SK-N-SH treated with all-trans-retinoic acid at 6 μM for 48 hours (cell line): Measurements from ENCODE around the gene ATP5IF1.

Experiments
- ATAC-seq: fragments of 200-7000 bp; cut with Tn5 transposase; 3 replicates; pipeline ENCODE4 v1.9.1; 2020; ENCODE audit warnings: mild to moderate bottlenecking, moderate library complexity
- ARNTL ChIP-seq: fragments of 450-650 bp; formaldehyde crosslinking; IDR thresholded peaks from 2 replicates; pipeline ENCODE4 v1.5.0; 2020; ENCODE audit warnings: low read depth, mild to moderate bottlenecking, moderate library complexity, borderline replicate concordance
- BACH2 ChIP-seq: fragments of 250-450 bp; sonication (Bioruptor Pico); IDR thresholded peaks from 2 replicates; pipeline ENCODE4 v1.9.0; 2021; ENCODE audit warnings: mild to moderate bottlenecking, borderline replicate concordance
- ESRRG ChIP-seq: fragments of 250-450 bp; sonication (Bioruptor Pico); IDR thresholded peaks from 2 replicates; pipeline ENCODE4 v1.6.1; 2021; ENCODE audit warnings: mild to moderate bottlenecking
- GLIS3 ChIP-seq: fragments of 250-450 bp; sonication (Bioruptor Pico); IDR thresholded peaks from 2 replicates; pipeline ENCODE4 v1.5.0; 2020; ENCODE audit warnings: mild to moderate bottlenecking, moderate library complexity
- ISL1 ChIP-seq: fragments of 250-450 bp; sonication (Bioruptor Pico); IDR thresholded peaks from 2 replicates; pipeline ENCODE4 v2.1.2; 2022; ENCODE audit warnings: mild to moderate bottlenecking, moderate library complexity
- OSR1 ChIP-seq: fragments of 250-450 bp; sonication (Bioruptor Pico); IDR thresholded peaks from 2 replicates; pipeline ENCODE4 v1.8.0; 2022; ENCODE audit warnings: moderate library complexity, mild to moderate bottlenecking, inconsistent platforms
- PPARA ChIP-seq: fragments of 250-450 bp; sonication (Bioruptor Pico); IDR thresholded peaks from 2 replicates; pipeline ENCODE4 v1.5.0; 2020; ENCODE audit warnings: mild to moderate bottlenecking, borderline replicate concordance
- RARB ChIP-seq: fragments of 250-450 bp; sonication (Bioruptor Pico); IDR thresholded peaks from 2 replicates; pipeline ENCODE4 v1.8.0; 2021; ENCODE audit warnings: mild to moderate bottlenecking, moderate library complexity
- SNAI2 ChIP-seq: fragments of 250-450 bp; sonication (Bioruptor Pico); IDR thresholded peaks from 2 replicates; pipeline ENCODE4 v1.5.0; 2020; ENCODE audit warnings: mild to moderate bottlenecking, moderate library complexity
- TCF4 ChIP-seq: fragments of 250-450 bp; sonication (Bioruptor Pico); IDR thresholded peaks from 2 replicates; pipeline ENCODE4 v1.8.0; 2021; ENCODE audit warnings: mild to moderate bottlenecking, moderate library complexity, borderline replicate concordance
- TOX ChIP-seq: fragments of 250-450 bp; sonication (Bioruptor Pico); IDR thresholded peaks from 2 replicates; pipeline ENCODE4 v1.8.0; 2021; ENCODE audit warnings: mild to moderate bottlenecking, moderate library complexity, borderline replicate concordance
- ZC3H10 ChIP-seq: fragments of 250-450 bp; sonication (Bioruptor Pico); IDR thresholded peaks from 2 replicates; pipeline ENCODE4 v1.5.1; 2021; ENCODE audit warnings: mild to moderate bottlenecking, moderate library complexity
- ZFP3 ChIP-seq: fragments of 250-450 bp; sonication (Bioruptor Pico); IDR thresholded peaks from 2 replicates; pipeline ENCODE4 v1.5.0; 2020; ENCODE audit warnings: mild to moderate bottlenecking, moderate library complexity
- ZFP30 ChIP-seq: fragments of 450-650 bp; formaldehyde crosslinking; IDR thresholded peaks from 2 replicates; pipeline ENCODE4 v1.5.0; 2022; ENCODE audit warnings: mild to moderate bottlenecking, moderate library complexity
- ZNF8 ChIP-seq: fragments of 450-650 bp; formaldehyde crosslinking; IDR thresholded peaks from 2 replicates; pipeline ENCODE4 v1.5.0; 2020; ENCODE audit warnings: mild to moderate bottlenecking, moderate library complexity
- TF ChIP-seq, protein P1 (sequence below): fragments of 250-450 bp; sonication (Bioruptor Pico); IDR thresholded peaks from 2 replicates; pipeline ENCODE4 v1.5.1; 2020; ENCODE audit warnings: low read depth, mild to moderate bottlenecking, moderate library complexity
- TF ChIP-seq, protein P2 (sequence below): fragments of 250-450 bp; sonication (Bioruptor Pico); IDR thresholded peaks from 2 replicates; pipeline ENCODE4 v1.5.1; 2021; ENCODE audit warnings: mild to moderate bottlenecking, moderate library complexity
- TF ChIP-seq, protein P3 (sequence below): fragments of 250-450 bp; sonication (Bioruptor Pico); IDR thresholded peaks from 2 replicates; pipeline ENCODE4 v1.8.0; 2021; ENCODE audit warnings: low read depth, mild to moderate bottlenecking, moderate library complexity, borderline replicate concordance
- TF ChIP-seq, protein P4 (sequence below): fragments of 250-450 bp; sonication (Bioruptor Pico); IDR thresholded peaks from 2 replicates; pipeline ENCODE4 v1.8.0; 2020; ENCODE audit warnings: mild to moderate bottlenecking, moderate library complexity, borderline replicate concordance

The ATP5IF1 gene

GRCh38 chr1:28197682-28198415 is 38.1 kb upstream of the ATP5IF1 start:
- no peak for ATAC-seq
- TF ChIP-seq TOX (CRISPR knock-in tag) (no peak), GLIS3 (CRISPR knock-in tag) (no peak)

GRCh38 chr1:28199328-28200233 is 36.3 kb upstream of the ATP5IF1 start:
- TF ChIP-seq, protein P1, sequence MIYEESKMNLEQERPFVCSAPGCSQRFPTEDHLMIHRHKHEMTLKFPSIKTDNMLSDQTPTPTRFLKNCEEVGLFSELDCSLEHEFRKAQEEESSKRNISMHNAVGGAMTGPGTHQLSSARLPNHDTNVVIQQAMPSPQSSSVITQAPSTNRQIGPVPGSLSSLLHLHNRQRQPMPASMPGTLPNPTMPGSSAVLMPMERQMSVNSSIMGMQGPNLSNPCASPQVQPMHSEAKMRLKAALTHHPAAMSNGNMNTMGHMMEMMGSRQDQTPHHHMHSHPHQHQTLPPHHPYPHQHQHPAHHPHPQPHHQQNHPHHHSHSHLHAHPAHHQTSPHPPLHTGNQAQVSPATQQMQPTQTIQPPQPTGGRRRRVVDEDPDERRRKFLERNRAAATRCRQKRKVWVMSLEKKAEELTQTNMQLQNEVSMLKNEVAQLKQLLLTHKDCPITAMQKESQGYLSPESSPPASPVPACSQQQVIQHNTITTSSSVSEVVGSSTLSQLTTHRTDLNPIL (CRISPR knock-in tag), result no peak
- TF ChIP-seq ISL1 (CRISPR knock-in tag) (no peak), ZC3H10 (CRISPR knock-in tag) (no peak), OSR1 (no peak), ARNTL (CRISPR knock-in tag) (no peak), GLIS3 (CRISPR knock-in tag) (no peak), ZNF8 (CRISPR knock-in tag) (no peak), SNAI2 (CRISPR knock-in tag) (no peak), PPARA (no peak), ESRRG (CRISPR knock-in tag) (no peak), BACH2 (CRISPR knock-in tag) (no peak), RARB (no peak), TCF4 (CRISPR knock-in tag) (no peak), ZFP30 (no peak), TOX (CRISPR knock-in tag) (no peak)
- TF ChIP-seq, protein P2, sequence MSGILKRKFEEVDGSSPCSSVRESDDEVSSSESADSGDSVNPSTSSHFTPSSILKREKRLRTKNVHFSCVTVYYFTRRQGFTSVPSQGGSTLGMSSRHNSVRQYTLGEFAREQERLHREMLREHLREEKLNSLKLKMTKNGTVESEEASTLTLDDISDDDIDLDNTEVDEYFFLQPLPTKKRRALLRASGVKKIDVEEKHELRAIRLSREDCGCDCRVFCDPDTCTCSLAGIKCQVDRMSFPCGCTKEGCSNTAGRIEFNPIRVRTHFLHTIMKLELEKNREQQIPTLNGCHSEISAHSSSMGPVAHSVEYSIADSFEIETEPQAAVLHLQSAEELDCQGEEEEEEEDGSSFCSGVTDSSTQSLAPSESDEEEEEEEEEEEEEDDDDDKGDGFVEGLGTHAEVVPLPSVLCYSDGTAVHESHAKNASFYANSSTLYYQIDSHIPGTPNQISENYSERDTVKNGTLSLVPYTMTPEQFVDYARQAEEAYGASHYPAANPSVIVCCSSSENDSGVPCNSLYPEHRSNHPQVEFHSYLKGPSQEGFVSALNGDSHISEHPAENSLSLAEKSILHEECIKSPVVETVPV (CRISPR knock-in tag), result no peak
- TF ChIP-seq, protein P3, sequence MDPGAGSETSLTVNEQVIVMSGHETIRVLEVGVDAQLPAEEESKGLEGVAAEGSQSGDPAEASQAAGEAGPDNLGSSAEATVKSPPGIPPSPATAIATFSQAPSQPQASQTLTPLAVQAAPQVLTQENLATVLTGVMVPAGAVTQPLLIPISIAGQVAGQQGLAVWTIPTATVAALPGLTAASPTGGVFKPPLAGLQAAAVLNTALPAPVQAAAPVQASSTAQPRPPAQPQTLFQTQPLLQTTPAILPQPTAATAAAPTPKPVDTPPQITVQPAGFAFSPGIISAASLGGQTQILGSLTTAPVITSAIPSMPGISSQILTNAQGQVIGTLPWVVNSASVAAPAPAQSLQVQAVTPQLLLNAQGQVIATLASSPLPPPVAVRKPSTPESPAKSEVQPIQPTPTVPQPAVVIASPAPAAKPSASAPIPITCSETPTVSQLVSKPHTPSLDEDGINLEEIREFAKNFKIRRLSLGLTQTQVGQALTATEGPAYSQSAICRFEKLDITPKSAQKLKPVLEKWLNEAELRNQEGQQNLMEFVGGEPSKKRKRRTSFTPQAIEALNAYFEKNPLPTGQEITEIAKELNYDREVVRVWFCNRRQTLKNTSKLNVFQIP (CRISPR knock-in tag), result no peak
- TF ChIP-seq, all 23 proteins: peak for 0

GRCh38 chr1:28200234-28200873 is 35.6 kb upstream of the ATP5IF1 start:
- no peak for ATAC-seq
- TF ChIP-seq, protein P1 (CRISPR knock-in tag), result no peak
- TF ChIP-seq ZFP3 (CRISPR knock-in tag) (no peak), GLIS3 (CRISPR knock-in tag) (no peak), TOX (CRISPR knock-in tag) (no peak), ZFP30 (no peak), SNAI2 (CRISPR knock-in tag) (no peak)
- TF ChIP-seq, protein P4, sequence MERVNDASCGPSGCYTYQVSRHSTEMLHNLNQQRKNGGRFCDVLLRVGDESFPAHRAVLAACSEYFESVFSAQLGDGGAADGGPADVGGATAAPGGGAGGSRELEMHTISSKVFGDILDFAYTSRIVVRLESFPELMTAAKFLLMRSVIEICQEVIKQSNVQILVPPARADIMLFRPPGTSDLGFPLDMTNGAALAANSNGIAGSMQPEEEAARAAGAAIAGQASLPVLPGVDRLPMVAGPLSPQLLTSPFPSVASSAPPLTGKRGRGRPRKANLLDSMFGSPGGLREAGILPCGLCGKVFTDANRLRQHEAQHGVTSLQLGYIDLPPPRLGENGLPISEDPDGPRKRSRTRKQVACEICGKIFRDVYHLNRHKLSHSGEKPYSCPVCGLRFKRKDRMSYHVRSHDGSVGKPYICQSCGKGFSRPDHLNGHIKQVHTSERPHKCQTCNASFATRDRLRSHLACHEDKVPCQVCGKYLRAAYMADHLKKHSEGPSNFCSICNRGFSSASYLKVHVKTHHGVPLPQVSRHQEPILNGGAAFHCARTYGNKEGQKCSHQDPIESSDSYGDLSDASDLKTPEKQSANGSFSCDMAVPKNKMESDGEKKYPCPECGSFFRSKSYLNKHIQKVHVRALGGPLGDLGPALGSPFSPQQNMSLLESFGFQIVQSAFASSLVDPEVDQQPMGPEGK, result no peak
- TF ChIP-seq, protein P3 (CRISPR knock-in tag), result no peak

More at GRCh38 chr1:28199328-28200233, 36.3 kb upstream of the ATP5IF1 start:
- ATAC-seq, result no peak
